ENCODE data around the gene MDH1B.

MDH1B gene

GRCh38 chr2:206790311-206790935 is 25.3 kb upstream of the MDH1B start:
- no peak overlapping the region for H3K4me3 ChIP-seq (replicated peaks; ENCODE audit: low read depth, low read length)
- TF ChIP-seq, protein P1, sequence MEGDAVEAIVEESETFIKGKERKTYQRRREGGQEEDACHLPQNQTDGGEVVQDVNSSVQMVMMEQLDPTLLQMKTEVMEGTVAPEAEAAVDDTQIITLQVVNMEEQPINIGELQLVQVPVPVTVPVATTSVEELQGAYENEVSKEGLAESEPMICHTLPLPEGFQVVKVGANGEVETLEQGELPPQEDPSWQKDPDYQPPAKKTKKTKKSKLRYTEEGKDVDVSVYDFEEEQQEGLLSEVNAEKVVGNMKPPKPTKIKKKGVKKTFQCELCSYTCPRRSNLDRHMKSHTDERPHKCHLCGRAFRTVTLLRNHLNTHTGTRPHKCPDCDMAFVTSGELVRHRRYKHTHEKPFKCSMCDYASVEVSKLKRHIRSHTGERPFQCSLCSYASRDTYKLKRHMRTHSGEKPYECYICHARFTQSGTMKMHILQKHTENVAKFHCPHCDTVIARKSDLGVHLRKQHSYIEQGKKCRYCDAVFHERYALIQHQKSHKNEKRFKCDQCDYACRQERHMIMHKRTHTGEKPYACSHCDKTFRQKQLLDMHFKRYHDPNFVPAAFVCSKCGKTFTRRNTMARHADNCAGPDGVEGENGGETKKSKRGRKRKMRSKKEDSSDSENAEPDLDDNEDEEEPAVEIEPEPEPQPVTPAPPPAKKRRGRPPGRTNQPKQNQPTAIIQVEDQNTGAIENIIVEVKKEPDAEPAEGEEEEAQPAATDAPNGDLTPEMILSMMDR (IDR thresholded peaks at IDR 0.05; ENCODE audit: low read depth, low read length, missing control alignments), result no peak
- no peak for DNase-seq (ENCODE audit: extremely low read depth, low read depth)

DNA sequence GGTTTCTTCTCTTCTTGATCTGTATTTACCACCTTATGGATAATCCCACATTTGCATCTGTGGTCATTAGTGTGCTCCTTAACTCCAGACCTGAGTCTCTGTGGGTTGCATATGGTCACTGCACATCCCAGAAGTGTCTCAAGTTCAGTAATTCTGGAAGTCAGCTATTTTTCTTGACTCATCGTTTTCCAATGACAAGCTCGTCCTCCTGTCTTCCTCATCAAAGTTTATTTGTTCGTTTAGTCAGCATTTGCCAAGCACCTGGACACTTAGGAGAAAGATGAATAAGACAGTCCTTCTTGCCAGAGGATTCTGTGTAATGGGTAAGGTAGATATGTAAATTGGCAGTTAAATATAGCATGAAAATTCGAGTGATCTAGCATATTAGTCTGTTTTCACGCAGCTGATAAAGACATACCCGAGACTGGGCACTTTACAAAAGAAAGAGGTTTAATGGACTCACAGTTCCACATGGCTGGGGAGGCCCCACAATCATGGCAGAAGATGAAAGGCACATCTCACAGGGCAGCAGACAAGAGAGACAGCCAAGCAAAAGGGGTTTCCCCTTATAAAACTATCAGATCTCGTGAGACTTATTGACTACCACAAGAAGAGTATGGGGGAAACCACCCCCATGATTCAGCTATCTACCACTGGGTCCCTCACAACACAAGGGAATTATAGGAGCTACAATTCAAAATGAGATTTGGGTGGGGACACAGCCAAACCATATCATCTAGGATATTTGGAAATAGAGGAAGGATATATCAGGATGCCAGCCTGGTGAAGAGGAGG is 19.6 kb upstream of the MDH1B start:
- TF ChIP-seq, protein P1 (IDR thresholded peaks at IDR 0.05; ENCODE audit: low read depth, low read length, missing control alignments), result no peak

GRCh38 chr2:206783718-206784117 is 18.6 kb upstream of the MDH1B start:
- TF ChIP-seq, protein P1 (IDR thresholded peaks at IDR 0.05; ENCODE audit: low read depth, low read length, missing control alignments), result peak; percentile 68
- no peak overlapping the region for H3K4me3 ChIP-seq (replicated peaks; ENCODE audit: low read depth, low read length)
- DNase-seq (ENCODE audit: extremely low read depth, low read depth), result no peak

More for the DNA sequence above, 19.6 kb upstream of the MDH1B start:
- no peak overlapping the region for H3K4me3 ChIP-seq (replicated peaks; ENCODE audit: low read depth, low read length)
- no peak for DNase-seq (ENCODE audit: extremely low read depth, low read depth)

DNA sequence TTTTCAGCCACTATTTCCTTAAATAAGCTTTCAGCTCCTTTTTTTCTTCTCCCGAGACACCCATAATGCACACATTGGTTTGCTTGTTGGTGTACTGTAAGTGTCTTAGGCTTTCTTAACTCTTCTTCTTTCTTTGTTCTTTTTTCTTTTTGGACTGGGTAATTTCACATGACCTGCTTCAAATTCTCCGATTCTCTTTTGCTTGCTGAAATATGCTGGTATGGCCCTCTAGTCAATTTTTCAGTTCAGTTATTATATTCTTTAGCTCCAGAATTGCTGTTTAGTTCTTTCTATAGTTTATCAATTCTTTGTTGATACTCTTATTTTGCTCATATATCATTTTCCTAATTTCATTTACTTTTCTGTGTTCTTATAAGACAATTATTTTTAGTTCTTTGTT is 15.5 kb upstream of the MDH1B start:
- TF ChIP-seq, protein P1 (IDR thresholded peaks at IDR 0.05; ENCODE audit: low read depth, low read length, missing control alignments), result no peak
- H3K4me3 ChIP-seq (replicated peaks; ENCODE audit: low read depth, low read length), result no peak overlapping the region
- DNase-seq (ENCODE audit: extremely low read depth, low read depth), result no peak

DNA sequence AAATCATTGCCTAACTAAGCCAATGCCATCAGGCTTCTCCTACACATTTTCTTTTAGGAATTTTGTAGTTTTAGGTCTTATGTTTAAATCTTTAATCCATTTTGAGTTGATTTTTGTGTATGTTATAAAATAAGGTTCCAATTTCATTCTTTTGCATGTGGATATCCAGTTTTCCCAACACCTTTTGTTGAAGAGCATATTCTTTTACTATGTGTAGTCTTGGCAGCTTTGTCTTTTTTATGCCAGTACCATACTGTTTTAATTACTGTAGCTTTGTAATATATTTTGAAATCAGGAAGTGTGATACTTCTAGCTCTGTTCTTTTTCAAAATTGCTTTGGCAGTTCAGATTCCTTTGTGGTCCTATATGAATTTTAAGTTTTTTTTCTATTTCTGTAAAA is 11.3 kb upstream of the MDH1B start:
- TF ChIP-seq, protein P1 (IDR thresholded peaks at IDR 0.05; ENCODE audit: low read depth, low read length, missing control alignments), result no peak
- no peak overlapping the region for H3K4me3 ChIP-seq (replicated peaks; ENCODE audit: low read depth, low read length)
- no peak for DNase-seq (ENCODE audit: extremely low read depth, low read depth)

DNA sequence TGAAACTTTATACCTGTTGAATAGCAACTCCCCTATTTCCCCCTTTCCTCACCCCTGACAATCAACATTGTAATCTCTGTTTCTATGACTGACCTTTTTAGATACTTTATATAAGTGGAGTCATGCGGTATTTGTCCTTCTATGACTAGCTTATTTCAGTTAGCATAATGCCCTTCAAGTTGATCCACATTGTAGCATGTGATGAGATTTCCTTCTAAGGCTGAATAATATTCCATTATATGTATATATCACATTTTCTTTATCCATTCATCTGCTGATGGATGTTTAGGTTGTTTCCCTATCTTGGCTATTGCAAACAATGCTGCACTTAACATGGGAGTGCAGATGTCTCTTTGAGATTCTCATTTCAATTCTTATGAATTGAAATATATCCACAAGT is 9.7 kb upstream of the MDH1B start:
- H3K4me3 ChIP-seq (replicated peaks; ENCODE audit: low read depth, low read length), result no peak overlapping the region
- TF ChIP-seq, protein P1 (IDR thresholded peaks at IDR 0.05; ENCODE audit: low read depth, low read length, missing control alignments), result no peak

More for the DNA sequence above, 9.7 kb upstream of the MDH1B start:
- DNase-seq (ENCODE audit: extremely low read depth, low read depth), result no peak

All from HFF-Myc (cell line).